Rectal smooth muscle tissue (tissue), 1 donor: ENCODE data around the gene ATIC.
A peak's percentile ranks its signal among the peaks of the same experiment; 100 is the strongest.

Experiments used
- H3K27ac ChIP-seq: one replicate; pipeline ENCODE4 v1.7.0; 2013; ENCODE audit warnings: low read depth, low read length, inconsistent platforms
- H3K27me3 ChIP-seq: one replicate; pipeline ENCODE4 v1.7.0; 2013; ENCODE audit warnings: low read length; ENCODE audit not compliant: control insufficient read depth, insufficient read depth
- H3K36me3 ChIP-seq: one replicate; pipeline ENCODE4 v1.7.0; 2013; ENCODE audit warnings: low read length; ENCODE audit not compliant: control insufficient read depth, insufficient read depth
- H3K4me1 ChIP-seq: one replicate; pipeline ENCODE4 v1.7.0; 2013; ENCODE audit warnings: low read length; ENCODE audit not compliant: control insufficient read depth, insufficient read depth
- H3K4me3 ChIP-seq: one replicate; pipeline ENCODE4 v1.7.0; 2013; ENCODE audit warnings: low read length
- H3K9ac ChIP-seq: one replicate; pipeline ENCODE4 v1.7.0; 2013; ENCODE audit warnings: low read length

Gene ATIC

DNA sequence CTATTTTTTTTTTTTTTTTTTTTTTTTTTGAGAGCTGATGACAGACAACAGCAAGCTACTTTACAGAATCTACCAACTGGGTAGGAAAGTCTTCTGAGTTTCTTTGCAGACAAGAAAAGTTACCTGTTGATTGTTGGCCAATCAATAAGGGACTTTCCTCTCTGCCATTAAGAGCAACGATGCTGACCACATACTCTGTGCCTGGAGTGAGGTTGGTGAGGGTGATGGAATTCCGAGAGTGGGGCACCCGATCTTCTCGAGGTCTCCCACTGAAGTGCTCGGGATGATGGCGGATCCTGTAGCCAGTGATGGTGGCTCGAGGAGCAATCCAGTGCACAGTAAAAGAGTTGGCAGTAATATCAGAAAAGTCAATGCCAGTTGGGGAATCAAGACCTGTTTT lies 74.7 kb downstream of the ATIC start:
- Histone ChIP-seq H3K27ac (no peak overlapping the region), H3K4me1 (no peaks in the 10 kb centered on the region), H3K4me3 (no peak overlapping the region), H3K27me3 (no peaks in the 10 kb centered on the region), H3K9ac (no peak overlapping the region), H3K36me3 (peaks cover 22% of the 10 kb centered on the region)

- H3K27ac ChIP-seq: no peak overlapping the region
- no peaks in the 10 kb centered on the region for H3K4me1 ChIP-seq
- peaks cover 20% of the 10 kb centered on the region for H3K36me3 ChIP-seq
- H3K9ac ChIP-seq: no peak overlapping the region
- H3K4me3 ChIP-seq: no peak overlapping the region
- H3K27me3 ChIP-seq: no peaks in the 10 kb centered on the region
Measured at GRCh38 chr2:215388002-215388728, 76.3 kb downstream of the ATIC start.

DNA sequence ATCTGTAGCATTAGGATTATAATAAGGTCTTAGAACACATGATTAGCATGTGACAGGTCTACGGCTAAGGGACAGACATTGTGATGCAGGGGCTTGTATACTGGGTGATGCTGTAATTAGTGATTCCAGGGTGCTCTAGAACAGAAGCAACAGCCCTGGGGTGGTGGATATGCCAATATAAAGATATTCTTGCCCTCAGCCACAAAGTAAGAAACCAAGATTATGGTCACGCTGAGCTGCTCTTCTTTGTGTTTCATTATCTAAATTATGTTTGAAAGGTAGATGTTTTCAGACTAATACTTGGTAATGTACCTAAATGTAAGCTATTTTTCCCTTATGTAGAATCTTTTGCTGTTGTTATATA lies 78.7 kb downstream of the ATIC start:
- no peak overlapping the region for H3K27ac ChIP-seq
- no peaks in the 10 kb centered on the region for H3K27me3 ChIP-seq
- no peak overlapping the region for H3K4me3 ChIP-seq
- no peaks in the 10 kb centered on the region for H3K4me1 ChIP-seq
- no peak overlapping the region for H3K9ac ChIP-seq
- H3K36me3 ChIP-seq: peaks cover 24% of the 10 kb centered on the region

DNA sequence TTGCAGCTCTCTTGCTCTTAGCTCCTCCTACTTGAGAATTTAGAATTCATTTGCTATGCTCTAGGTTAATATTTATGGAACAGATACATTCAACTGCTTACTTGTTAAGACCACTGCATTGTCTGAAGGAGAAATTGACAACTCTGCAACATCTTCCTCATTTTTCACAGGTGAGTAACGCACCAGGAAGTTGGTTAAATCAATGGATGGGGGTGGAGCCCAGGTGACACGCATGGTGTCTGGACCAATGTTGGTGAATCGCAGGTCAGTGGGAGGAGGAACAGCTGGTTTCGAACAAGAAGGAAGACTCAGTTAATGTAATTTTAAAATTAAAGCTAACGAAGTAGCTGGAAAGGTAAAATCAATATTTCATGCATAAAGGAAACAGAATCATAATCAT lies 79.7 kb downstream of the ATIC start:
- H3K9ac ChIP-seq: no peak overlapping the region
- H3K27me3 ChIP-seq: no peaks in the 10 kb centered on the region
- H3K27ac ChIP-seq: no peak overlapping the region
- no peaks in the 10 kb centered on the region for H3K4me1 ChIP-seq
- peaks cover 24% of the 10 kb centered on the region for H3K36me3 ChIP-seq
- no peak overlapping the region for H3K4me3 ChIP-seq

- no peaks in the 10 kb centered on the region for H3K27me3 ChIP-seq
- no peak overlapping the region for H3K27ac ChIP-seq
- H3K4me1 ChIP-seq: no peaks in the 10 kb centered on the region
- H3K9ac ChIP-seq: no peak overlapping the region
- H3K36me3 ChIP-seq: peaks cover 21% of the 10 kb centered on the region
- H3K4me3 ChIP-seq: no peak overlapping the region
Measured at GRCh38 chr2:215392164-215392563, 80.3 kb downstream of the ATIC start.

DNA sequence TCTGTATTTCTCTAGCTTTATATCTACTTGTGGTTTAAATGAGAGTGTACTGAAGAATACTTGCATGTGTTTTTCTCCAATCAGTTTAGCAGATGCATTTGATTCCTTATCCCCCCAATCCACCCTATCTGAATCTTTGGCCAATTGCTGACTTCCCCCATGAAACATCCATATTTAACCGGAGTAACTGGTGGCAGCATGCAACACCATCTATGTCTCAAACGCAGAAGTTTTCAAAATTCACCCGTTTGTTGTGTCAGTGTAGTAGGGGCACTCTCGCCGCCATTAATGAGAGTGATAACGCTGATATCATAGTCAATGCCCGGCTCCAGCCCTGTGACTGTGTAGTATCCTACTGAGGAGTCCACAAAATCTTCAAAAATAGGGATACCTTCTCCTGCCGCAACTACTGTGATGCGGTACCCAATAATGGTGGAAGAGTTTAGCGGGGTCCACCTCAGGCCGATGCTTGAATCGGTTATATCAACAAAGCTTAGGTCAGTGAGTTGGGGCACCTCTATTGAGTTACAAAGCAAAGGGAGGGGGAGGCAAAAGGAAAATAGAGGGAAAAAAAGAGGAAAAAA lies 80.9 kb downstream of the ATIC start:
- H3K27me3 ChIP-seq: no peaks in the 10 kb centered on the region
- H3K36me3 ChIP-seq: peaks cover 23% of the 10 kb centered on the region
- no peak overlapping the region for H3K4me3 ChIP-seq
- H3K4me1 ChIP-seq: peaks cover 3% of the 10 kb centered on the region
- H3K27ac ChIP-seq: no peak overlapping the region
- H3K9ac ChIP-seq: no peak overlapping the region

DNA sequence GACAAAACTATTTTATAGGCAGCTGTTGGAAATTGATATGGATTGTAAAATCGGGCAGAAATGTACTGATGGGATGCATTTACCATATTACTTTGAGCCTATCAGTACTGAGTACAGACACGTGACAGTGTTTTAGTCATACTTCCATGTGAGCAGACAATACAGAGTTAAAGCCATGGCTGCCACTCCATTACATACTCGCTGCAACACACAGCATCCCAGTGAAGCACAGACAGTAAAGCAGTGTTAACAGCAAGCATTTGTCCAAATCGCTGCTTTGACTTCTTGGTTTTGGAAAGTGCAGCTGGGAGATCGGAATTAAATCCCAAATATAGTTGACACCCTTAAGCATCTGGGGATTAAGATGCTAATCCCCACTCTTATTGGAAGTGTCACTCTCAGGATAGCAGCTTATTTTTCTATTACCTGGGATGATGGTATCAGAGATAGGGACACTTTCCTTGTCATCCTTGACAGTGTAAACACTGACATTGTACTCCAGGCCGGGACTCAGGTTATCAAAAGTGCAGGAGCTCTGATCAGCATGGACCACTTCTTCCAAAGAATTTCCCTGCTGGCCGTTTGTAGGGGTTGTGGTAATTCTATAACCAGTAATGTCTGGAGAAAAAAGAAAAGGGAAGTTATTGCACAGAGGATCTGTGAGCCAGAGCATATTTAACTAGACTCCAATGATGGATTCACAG lies 82.4 kb downstream of the ATIC start:
- peaks cover 30% of the 10 kb centered on the region for H3K36me3 ChIP-seq
- H3K4me3 ChIP-seq: no peak overlapping the region
- H3K9ac ChIP-seq: no peak overlapping the region
- no peaks in the 10 kb centered on the region for H3K27me3 ChIP-seq
- peaks cover 12% of the 10 kb centered on the region for H3K4me1 ChIP-seq
- H3K27ac ChIP-seq: no peak overlapping the region

DNA sequence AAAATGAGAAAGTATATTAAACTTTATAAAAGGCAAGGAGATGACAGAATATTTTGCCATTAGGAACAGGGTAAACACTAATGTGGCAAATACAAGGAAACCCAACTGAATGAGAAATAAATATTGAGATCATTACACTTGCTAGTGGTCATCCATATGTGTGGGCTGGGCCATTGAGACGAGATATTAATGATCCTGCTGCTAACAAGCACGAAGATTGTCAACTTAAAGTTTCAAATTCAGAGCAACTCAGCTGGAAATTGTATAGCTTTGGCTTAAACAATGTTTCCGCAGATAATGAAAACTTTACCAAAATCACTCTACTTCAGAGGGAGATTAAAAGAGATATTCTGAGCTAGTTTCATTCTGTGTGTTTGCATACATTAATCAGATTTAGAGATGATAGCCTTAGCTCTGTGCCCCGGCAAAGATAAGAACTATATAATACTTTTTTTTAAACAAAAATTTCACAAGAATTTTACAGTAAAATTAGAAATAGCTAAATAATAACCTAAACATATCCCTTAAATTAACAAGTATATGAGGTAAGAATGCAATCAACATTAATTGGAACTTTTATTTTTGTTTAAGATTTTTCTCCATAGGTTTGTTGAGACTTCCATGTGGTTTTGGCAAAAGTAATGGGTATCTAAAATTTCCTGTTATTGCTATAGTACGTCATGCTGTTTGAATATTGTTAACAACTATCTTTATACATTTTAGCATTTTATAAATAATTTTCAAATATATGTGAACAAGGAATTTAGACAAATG lies 84.0 kb downstream of the ATIC start:
- peaks cover 29% of the 10 kb centered on the region for H3K36me3 ChIP-seq
- peaks cover 13% of the 10 kb centered on the region for H3K4me1 ChIP-seq
- H3K27me3 ChIP-seq: no peaks in the 10 kb centered on the region
- no peak overlapping the region for H3K27ac ChIP-seq
- H3K4me3 ChIP-seq: no peak overlapping the region
- H3K9ac ChIP-seq: no peak overlapping the region

GRCh38 chr2:215396595-215397313 lies 84.9 kb downstream of the ATIC start:
- H3K4me3 ChIP-seq: no peak overlapping the region
- peaks cover 13% of the 10 kb centered on the region for H3K4me1 ChIP-seq
- no peaks in the 10 kb centered on the region for H3K27me3 ChIP-seq
- H3K36me3 ChIP-seq: peaks cover 29% of the 10 kb centered on the region
- peak overlapping the region; percentile 21 for H3K27ac ChIP-seq
- no peak overlapping the region for H3K9ac ChIP-seq

DNA sequence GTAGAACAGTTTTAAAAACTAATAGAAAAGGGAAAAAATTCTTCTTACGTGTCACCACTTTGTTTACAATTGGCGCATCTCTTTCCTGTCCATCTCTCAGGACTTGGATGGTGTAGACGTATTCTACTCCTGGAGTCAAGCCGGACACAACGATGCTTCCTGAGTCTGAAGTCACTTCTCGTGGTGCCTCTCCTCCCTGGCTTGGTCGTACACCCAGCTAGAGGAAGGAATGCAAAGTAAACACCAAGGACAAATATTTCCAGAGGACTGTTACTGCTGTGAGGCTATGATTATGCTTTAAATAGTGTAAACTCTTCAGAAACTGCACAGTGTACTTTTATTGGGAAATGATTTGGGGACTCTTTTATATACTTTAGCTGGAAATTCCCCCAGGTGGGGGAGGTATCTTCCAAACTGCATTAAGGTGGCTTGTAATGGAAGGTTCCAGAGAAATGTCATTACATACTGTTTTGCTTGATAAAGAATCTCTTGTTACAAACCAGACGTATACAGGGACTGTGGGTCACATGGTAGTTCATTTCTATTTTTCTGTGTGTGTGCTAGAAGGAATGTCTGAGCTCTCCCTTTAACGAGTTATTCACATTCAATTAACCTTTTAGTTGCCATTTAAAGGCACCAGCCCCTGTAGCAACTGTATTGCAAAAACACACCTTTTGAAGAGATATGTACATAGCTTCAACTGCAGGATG lies 85.9 kb downstream of the ATIC start:
- peaks cover 24% of the 10 kb centered on the region for H3K36me3 ChIP-seq
- H3K27ac ChIP-seq: peak overlapping the region; percentile 47
- peaks cover 13% of the 10 kb centered on the region for H3K4me1 ChIP-seq
- no peak overlapping the region for H3K4me3 ChIP-seq
- H3K27me3 ChIP-seq: no peaks in the 10 kb centered on the region
- no peak overlapping the region for H3K9ac ChIP-seq

DNA sequence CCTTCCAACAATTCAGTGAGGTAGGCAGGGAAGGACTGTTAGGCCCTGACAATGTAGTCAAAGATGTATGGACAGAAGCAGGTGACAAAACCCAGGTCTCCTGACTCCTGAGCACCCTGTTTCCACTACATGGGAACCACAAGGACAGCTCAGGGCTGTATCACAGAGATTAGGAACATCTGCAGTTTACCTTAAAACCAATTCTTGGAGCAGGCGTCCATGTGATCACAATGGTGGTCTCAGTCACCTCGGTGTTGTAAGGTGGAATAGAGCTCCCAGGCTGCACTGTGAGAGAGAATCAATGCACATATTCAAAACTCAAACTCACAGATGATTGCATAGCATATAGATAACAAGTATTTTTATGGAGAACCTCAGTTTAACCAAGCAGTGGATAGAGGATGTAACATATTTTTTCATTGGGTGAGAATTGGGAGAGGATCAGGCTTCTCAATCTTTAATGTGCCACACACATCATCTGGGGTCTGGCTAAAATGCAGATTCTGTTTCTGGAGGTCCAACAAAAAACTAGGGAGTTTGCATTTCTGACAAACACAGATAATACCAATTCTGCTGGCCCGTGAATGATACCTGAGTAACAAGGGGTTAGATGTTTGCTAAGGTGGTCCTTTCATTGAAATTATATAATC lies 87.3 kb downstream of the ATIC start:
- Histone ChIP-seq H3K36me3 (peaks cover 16% of the 10 kb centered on the region), H3K27me3 (no peaks in the 10 kb centered on the region), H3K4me3 (no peak overlapping the region), H3K9ac (no peak overlapping the region), H3K4me1 (peaks cover 13% of the 10 kb centered on the region), H3K27ac (peak overlapping the region; percentile 10)
